A673 (cell line): ENCODE measurements around the gene TBC1D5. TPM values are rescaled to one million over a fixed set of nuclear protein-coding genes. Genes with fewer than 3 reads are reported as not detected.

Experiments used
- BruUV-seq: library from RNA; stranded (reverse); fragments of 400-500 nt; replicated peaks from 2 replicates; lab custom pipeline; 2021; lab: Mats Ljungman, UMichigan
- CTCF ChIA-PET: fragments of 300-600 bp; sonication (Branson Sonifier 250); formaldehyde crosslinking; loops from one replicate; lab custom pipeline; 2022; ENCODE audit warnings: antibody characterized with exemption; lab: Charles Lee
- POLR2A ChIA-PET: fragments of 300-600 bp; sonication (Branson Sonifier 250); formaldehyde crosslinking; loops from one replicate; lab custom pipeline; 2022; ENCODE audit warnings: antibody characterized with exemption; ENCODE audit not compliant: low non-redundant PET; lab: Charles Lee
- DNase-seq: peaks from one replicate; pipeline ENCODE4 v3.0.0-alpha.2; 2015; ENCODE audit warnings: low spot score
- H3K27ac ChIP-seq: fragments of 200-600 bp; sonication (generic); 2 replicates; pipeline ENCODE4 v1.5.1; 2016; ENCODE audit warnings: mixed run types, low read depth, mild to moderate bottlenecking, mixed read lengths, antibody characterized with exemption, low read length; ENCODE audit not compliant: poor library complexity, severe bottlenecking
- H3K27me3 ChIP-seq: fragments of 200-600 bp; sonication (generic); replicated peaks from 2 replicates; pipeline ENCODE4 v1.6.1; 2017; ENCODE audit warnings: mixed run types, low read depth, mild to moderate bottlenecking, mixed read lengths, antibody characterized with exemption, low read length; ENCODE audit not compliant: insufficient read depth, poor library complexity
- H3K36me3 ChIP-seq: fragments of 200-600 bp; sonication (generic); 2 replicates; pipeline ENCODE4 v1.6.1; 2016; ENCODE audit warnings: mixed run types, mild to moderate bottlenecking, mixed read lengths, antibody characterized with exemption, low read length; ENCODE audit not compliant: insufficient read depth, poor library complexity, severe bottlenecking
- H3K4me1 ChIP-seq: fragments of 200-600 bp; sonication (generic); 2 replicates; pipeline ENCODE4 v1.6.1; 2017; ENCODE audit warnings: mixed run types, mild to moderate bottlenecking, mixed read lengths, antibody characterized with exemption, low read length; ENCODE audit not compliant: insufficient read depth, poor library complexity, severe bottlenecking
- H3K4me3 ChIP-seq: fragments of 200-600 bp; sonication (generic); 2 replicates; pipeline ENCODE4 v1.5.1; 2016; ENCODE audit warnings: low read depth, mixed run types, mild to moderate bottlenecking, mixed read lengths, low read length; ENCODE audit not compliant: poor library complexity, severe bottlenecking
- H3K9me3 ChIP-seq: fragments of 200-600 bp; sonication (generic); 2 replicates; pipeline ENCODE4 v1.6.1; 2016; ENCODE audit warnings: mixed run types, low read depth, mild to moderate bottlenecking, mixed read lengths, antibody characterized with exemption, low read length; ENCODE audit not compliant: poor library complexity, severe bottlenecking
- EZH2 ChIP-seq: fragments of 200-600 bp; sonication (generic); IDR thresholded peaks from 2 replicates; pipeline ENCODE4 v1.6.1; 2017; ENCODE audit warnings: borderline replicate concordance, low read depth, mild to moderate bottlenecking, mixed read lengths, antibody characterized with exemption, low read length; ENCODE audit not compliant: poor library complexity, severe bottlenecking
- intact Hi-C: fragments of 100-400 bp; cut with micrococcal nuclease; formaldehyde crosslinking; loops from one replicate; pipeline ENCODE4 v1.10.0; 2022; ENCODE audit not compliant: unreplicated experiment
- total RNA-seq: library from RNA; stranded (reverse); gene quantifications from 2 replicates; pipeline ENCODE4 v1.2.3, GENCODE V29; 2021
- TF ChIP-seq, protein P1 (sequence below): fragments of 300-800, 200-600 bp; sonication (generic); conservative IDR thresholded peaks from 2 replicates; pipeline ENCODE4 v1.5.1; 2017; ENCODE audit warnings: low read depth, mild to moderate bottlenecking, antibody characterized with exemption, low read length, moderate library complexity, mixed read lengths

The TBC1D5 gene
- total RNA-seq, 1 experiment from 2014 or later: 40.7 TPM

DNA sequence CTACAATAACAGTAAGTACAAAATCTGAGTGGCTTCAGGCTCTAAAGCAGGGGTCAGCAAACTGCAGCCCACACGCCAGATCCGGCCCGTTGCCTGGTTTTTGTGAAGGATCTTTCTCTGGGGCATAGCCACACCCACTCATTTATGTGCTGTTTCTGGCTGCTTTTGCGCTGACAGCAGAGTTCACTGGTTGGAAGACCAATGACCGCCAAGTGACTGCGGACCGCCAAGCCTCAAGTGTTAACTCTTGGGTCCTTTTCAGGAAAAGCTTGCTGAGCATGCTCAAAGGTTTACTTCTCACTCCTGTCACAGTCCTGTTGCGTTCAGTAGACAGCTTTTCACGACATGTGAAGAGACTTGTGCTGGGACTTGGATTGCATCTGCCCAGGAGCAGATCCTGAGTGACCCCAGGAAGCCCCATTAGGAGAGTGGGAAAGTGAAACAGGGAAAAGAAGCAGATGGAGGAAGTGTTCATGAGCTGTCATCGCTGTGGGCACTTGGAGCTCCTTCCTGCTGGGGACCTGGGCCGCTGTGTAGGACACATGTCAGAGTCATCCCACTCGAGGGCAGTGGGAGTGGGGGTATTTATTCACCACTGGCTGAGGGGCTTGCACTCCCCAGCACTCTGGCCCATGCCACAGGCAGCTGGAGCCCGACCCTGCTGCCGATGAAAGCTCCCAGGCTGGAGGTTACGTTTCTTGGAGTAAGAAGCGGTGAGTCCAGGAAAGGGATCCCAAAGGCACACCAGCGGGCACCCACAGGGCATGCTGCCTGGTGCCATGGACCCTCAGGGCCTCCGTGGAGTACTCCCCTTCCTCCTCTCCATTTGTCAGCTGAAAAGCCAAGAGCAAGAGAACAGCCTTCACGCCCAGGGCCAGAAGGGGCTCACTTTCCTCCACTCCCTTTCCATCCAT is 608.5 kb downstream of the TBC1D5 start:
- ChIA-PET CTCF (no interaction called here), POLR2A (no interaction called here)
- no TSS peak for BruUV-seq
- H3K4me3 ChIP-seq: no peak overlapping the region
- H3K27me3 ChIP-seq: no peaks in the 10 kb centered on the region
- H3K27ac ChIP-seq: no peak overlapping the region
- H3K36me3 ChIP-seq: no peaks in the 10 kb centered on the region
- no peak for TF ChIP-seq EZH2
- TF ChIP-seq, protein P1, sequence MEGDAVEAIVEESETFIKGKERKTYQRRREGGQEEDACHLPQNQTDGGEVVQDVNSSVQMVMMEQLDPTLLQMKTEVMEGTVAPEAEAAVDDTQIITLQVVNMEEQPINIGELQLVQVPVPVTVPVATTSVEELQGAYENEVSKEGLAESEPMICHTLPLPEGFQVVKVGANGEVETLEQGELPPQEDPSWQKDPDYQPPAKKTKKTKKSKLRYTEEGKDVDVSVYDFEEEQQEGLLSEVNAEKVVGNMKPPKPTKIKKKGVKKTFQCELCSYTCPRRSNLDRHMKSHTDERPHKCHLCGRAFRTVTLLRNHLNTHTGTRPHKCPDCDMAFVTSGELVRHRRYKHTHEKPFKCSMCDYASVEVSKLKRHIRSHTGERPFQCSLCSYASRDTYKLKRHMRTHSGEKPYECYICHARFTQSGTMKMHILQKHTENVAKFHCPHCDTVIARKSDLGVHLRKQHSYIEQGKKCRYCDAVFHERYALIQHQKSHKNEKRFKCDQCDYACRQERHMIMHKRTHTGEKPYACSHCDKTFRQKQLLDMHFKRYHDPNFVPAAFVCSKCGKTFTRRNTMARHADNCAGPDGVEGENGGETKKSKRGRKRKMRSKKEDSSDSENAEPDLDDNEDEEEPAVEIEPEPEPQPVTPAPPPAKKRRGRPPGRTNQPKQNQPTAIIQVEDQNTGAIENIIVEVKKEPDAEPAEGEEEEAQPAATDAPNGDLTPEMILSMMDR: no peak
- no peak for DNase-seq
- no peaks in the 10 kb centered on the region for H3K9me3 ChIP-seq
- no peaks in the 10 kb centered on the region for H3K4me1 ChIP-seq
- intact Hi-C loops: no loop called here

DNA sequence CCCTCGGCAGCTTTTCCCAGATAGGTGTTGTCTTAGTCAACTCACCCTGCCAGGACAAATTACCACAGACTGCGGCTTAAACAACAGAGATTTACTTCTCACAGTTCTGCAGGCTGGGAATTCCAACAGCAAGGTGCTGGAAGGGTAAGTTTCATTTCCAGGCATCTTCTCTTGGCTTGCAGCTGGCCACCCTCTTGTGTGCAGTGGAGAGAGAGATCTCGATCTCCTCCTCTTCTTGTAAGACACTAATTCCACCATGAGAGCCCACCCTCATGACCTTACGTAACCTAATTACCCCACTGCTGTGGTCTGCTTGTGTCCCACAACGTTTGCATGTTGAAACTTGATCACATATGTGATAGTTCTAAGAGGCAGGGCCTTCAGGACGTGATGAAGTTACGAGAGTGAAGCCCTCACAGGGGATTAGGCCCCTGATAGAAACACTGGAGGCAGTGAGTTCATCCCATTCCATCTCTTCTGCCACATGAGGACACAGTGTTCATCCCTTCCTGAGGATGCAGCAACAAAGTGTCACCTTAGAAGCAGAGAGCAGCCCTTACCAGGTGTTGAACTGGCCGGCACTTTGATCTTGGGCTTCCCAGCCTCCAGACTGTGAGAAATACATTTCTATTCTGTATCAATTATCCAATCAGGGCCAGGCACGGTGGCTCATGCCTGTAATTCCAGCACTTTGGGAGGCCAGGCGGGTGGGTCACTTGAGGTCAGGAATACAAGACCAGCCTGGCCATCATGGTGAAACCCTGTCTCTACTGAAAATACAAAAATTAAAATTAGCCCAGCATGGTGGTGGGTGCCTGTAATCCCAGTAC is 609.9 kb downstream of the TBC1D5 start:
- BruUV-seq: no TSS peak
- no peak for DNase-seq
- Histone ChIP-seq H3K4me1 (no peaks in the 10 kb centered on the region), H3K27me3 (no peaks in the 10 kb centered on the region), H3K4me3 (no peak overlapping the region), H3K36me3 (no peaks in the 10 kb centered on the region), H3K27ac (no peak overlapping the region), H3K9me3 (no peaks in the 10 kb centered on the region)
- CTCF ChIA-PET: no interaction called here
- POLR2A ChIA-PET: no interaction called here
- TF ChIP-seq, protein P1: no peak
- no peak for TF ChIP-seq EZH2
- intact Hi-C loops: no loop called here

DNA sequence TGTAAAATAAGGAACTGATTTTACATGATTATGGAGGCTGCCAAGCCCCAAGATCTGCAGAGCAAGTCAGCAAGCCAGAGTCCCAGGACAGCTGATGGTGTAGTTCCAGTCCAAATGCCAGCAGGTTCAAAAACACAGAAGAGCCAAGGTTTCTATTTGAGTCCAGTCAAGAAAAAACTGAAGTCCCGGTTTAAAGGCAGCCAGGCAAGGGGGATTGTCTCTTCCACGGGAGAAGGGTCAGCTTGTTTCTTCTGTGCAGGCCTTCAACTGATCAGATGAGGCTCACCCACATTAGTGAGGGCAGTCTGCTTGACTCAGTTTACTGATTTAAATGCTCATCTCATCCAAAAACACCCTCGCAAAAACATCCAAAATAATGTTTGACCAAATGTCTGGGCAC is 611.5 kb downstream of the TBC1D5 start:
- intact Hi-C loops: no loop called here
- H3K4me3 ChIP-seq: no peak overlapping the region
- no peaks in the 10 kb centered on the region for H3K27me3 ChIP-seq
- CTCF ChIA-PET: no interaction called here
- no peaks in the 10 kb centered on the region for H3K9me3 ChIP-seq
- H3K36me3 ChIP-seq: no peaks in the 10 kb centered on the region
- BruUV-seq: no TSS peak
- no peak for DNase-seq
- H3K4me1 ChIP-seq: no peaks in the 10 kb centered on the region
- POLR2A ChIA-PET: no interaction called here
- no peak overlapping the region for H3K27ac ChIP-seq
- TF ChIP-seq EZH2: no peak
- TF ChIP-seq, protein P1: no peak
